ENCODE data around the gene CACNA1H. TPM values are rescaled to one million over a fixed set of nuclear protein-coding genes. Genes with fewer than 3 reads are reported as not detected.

CACNA1H gene
- total RNA-seq, 1 experiment from 2014 or later = 24.3 TPM

- Histone ChIP-seq H3K9me3 (ENCODE audit: control insufficient read depth in 1 of 2, insufficient read depth in 1 of 2, low read depth in 1 of 2, low read length in 2 of 2) (no peaks in the 10 kb centered on the region), H3K36me3 (ENCODE audit: control insufficient read depth in 1 of 2, insufficient read depth in 2 of 2, low read length in 2 of 2) (no peaks in the 10 kb centered on the region), H3K4me2 (ENCODE audit: low read length) (no peak overlapping the region), H3K27ac (ENCODE audit: low read depth, low read length) (no peak overlapping the region), H3K9me2 (ENCODE audit: insufficient read depth) (no peaks in the 10 kb centered on the region), H3K79me2 (ENCODE audit: insufficient read depth, low read length) (no peaks in the 10 kb centered on the region), H3K4me1 (ENCODE audit: control insufficient read depth in 1 of 2, insufficient read depth in 2 of 2, low read length in 2 of 2) (peaks cover 12 to 13% of the 10 kb centered on the region in 2 experiments; a peak in 3 of 4 replicates), H3K9ac (ENCODE audit: low read length) (no peak overlapping the region), H2AFZ (ENCODE audit: low read depth, low read length, poor library complexity, severe bottlenecking) (no peak overlapping the region), H3K27me3 (ENCODE audit: insufficient read depth, low read length) (no peaks in the 10 kb centered on the region), H4K20me1 (ENCODE audit: insufficient read depth) (no peaks in the 10 kb centered on the region), H3K4me3 (replicated peaks in 1 of 2; ENCODE audit: low read depth in 1 of 2, low read length in 2 of 2) (no peak overlapping the region)
- POLR2A ChIA-PET = no interaction called here
- TF ChIP-seq RAD21 (IDR thresholded peaks at IDR 0.05; ENCODE audit: low read depth) (no peak), JUND (IDR thresholded peaks at IDR 0.05) (no peak), POLR2A (IDR thresholded peaks at IDR 0.05; ENCODE audit: borderline replicate concordance, extremely low read depth, insufficient read depth, insufficient read length) (no peak), CBX3 (IDR thresholded peaks at IDR 0.05; ENCODE audit: low read depth) (no peak), REST (IDR thresholded peaks at IDR 0.05; ENCODE audit: low read depth) (no peak), SIN3A (IDR thresholded peaks at IDR 0.05; ENCODE audit: low read depth) (no peak), SP1 (IDR thresholded peaks at IDR 0.05; ENCODE audit: low read depth) (no peak), ATF3 (IDR thresholded peaks at IDR 0.05) (no peak), EGR1 (IDR thresholded peaks at IDR 0.05; ENCODE audit: low read depth) (no peak), CTCF (IDR thresholded peaks at IDR 0.05 in 2 of 3, conservative IDR thresholded peaks at IDR 0.05 in 1 of 3; ENCODE audit: borderline replicate concordance in 1 of 3, insufficient read depth in 1 of 3, low read depth in 2 of 3, low read length in 2 of 3) (no peak), ZFX (IDR thresholded peaks at IDR 0.05) (no peak), FOSL1 (IDR thresholded peaks at IDR 0.05; ENCODE audit: low read depth) (no peak), ELF1 (IDR thresholded peaks at IDR 0.05; ENCODE audit: borderline replicate concordance, low read depth) (no peak), YY1 (IDR thresholded peaks at IDR 0.05; ENCODE audit: extremely low read depth, insufficient replicate concordance, low read depth, low read length) (no peak), SRF (IDR thresholded peaks at IDR 0.05; ENCODE audit: low read depth) (no peak), MAX (IDR thresholded peaks at IDR 0.05) (no peak)
- ATAC-seq (no peak), DNase-seq (ENCODE audit: low read depth, low spot score) (no peak)
- RAD21 ChIA-PET (ENCODE audit: low non-redundant PET in 1 of 2, low total read pairs in 2 of 2, uncharacterized antibody in 2 of 2, unreplicated experiment in 2 of 2) = no interaction called here
- intact Hi-C loops (cut with micrococcal nuclease) = no loop called here
- CTCF ChIA-PET = no interaction called here
- no TSS peak for BruUV-seq (replicated peaks)
These were observed 25.8 kb upstream of the CACNA1H start for GRCh38 chr16:1127101-1127500.
